Epidermal melanocyte (primary cell): ENCODE data around the gene SACM1L.
"Not testable (repeated sequence)": the region's sequence is repeated elsewhere in the genome, so short reads cannot be mapped to it uniquely, and the experiment has no call there.

ENCODE experiments used
- DNase-seq: peaks from one replicate; pipeline ENCODE4 v3.0.0; 2011; ENCODE audit warnings: low spot score; ENCODE audit not compliant: insufficient read length

SACM1L gene

GRCh38 chr3:45667569-45667934 is 21.6 kb upstream of the SACM1L start:
- no peak for DNase-seq

GRCh38 chr3:45670436-45670835 is 18.8 kb upstream of the SACM1L start:
- no peak for DNase-seq

- DNase-seq = peak; percentile 46
These were observed 18.2 kb upstream of the SACM1L start for GRCh38 chr3:45670991-45671390.

- no peak for DNase-seq
These were observed 15.9 kb upstream of the SACM1L start for GRCh38 chr3:45673273-45673672.

- no peak for DNase-seq
These were observed 12.7 kb upstream of the SACM1L start for GRCh38 chr3:45676325-45677032.

- DNase-seq = peak; percentile 64
These were observed 12.2 kb upstream of the SACM1L start for GRCh38 chr3:45677033-45677446.

- DNase-seq = no peak
These were observed 11.4 kb upstream of the SACM1L start for GRCh38 chr3:45677841-45678240.

- DNase-seq = no peak
These were observed 9.4 kb upstream of the SACM1L start for GRCh38 chr3:45679805-45680204.

GRCh38 chr3:45681221-45681620 is 8.0 kb upstream of the SACM1L start:
- DNase-seq = no peak

GRCh38 chr3:45681846-45682245 is 7.3 kb upstream of the SACM1L start:
- DNase-seq = no peak

GRCh38 chr3:45682311-45682710 is 6.9 kb upstream of the SACM1L start:
- DNase-seq = no peak

- no peak for DNase-seq
These were observed 6.4 kb upstream of the SACM1L start for GRCh38 chr3:45682786-45683185.

- DNase-seq = no peak
These were observed 5.5 kb upstream of the SACM1L start for GRCh38 chr3:45683417-45684326.

- DNase-seq = no peak
These were observed 4.8 kb upstream of the SACM1L start for GRCh38 chr3:45684327-45684892.

- DNase-seq = not testable (repeated sequence)
These were observed 3.5 kb upstream of the SACM1L start for GRCh38 chr3:45685722-45686121.

GRCh38 chr3:45686850-45687249 is 2.3 kb upstream of the SACM1L start:
- no peak for DNase-seq

- DNase-seq = no peak
These were observed 1.4 kb upstream of the SACM1L start for GRCh38 chr3:45687828-45688193.

GRCh38 chr3:45688194-45688881 is 858 bp upstream of the SACM1L start:
- peak; percentile 24 for DNase-seq

- no peak for DNase-seq
These were observed 570 bp downstream of the SACM1L start for GRCh38 chr3:45689787-45690145.

GRCh38 chr3:45690336-45691035 is 1.3 kb downstream of the SACM1L start:
- no peak for DNase-seq

- no peak for DNase-seq
These were observed 2.6 kb downstream of the SACM1L start for GRCh38 chr3:45691842-45692241.
